ENCODE measurements around the gene BRD4.
"Not testable (repeated sequence)": the region's sequence is repeated elsewhere in the genome, so short reads cannot be mapped to it uniquely, and the experiment has no call there.

The BRD4 gene

DNA sequence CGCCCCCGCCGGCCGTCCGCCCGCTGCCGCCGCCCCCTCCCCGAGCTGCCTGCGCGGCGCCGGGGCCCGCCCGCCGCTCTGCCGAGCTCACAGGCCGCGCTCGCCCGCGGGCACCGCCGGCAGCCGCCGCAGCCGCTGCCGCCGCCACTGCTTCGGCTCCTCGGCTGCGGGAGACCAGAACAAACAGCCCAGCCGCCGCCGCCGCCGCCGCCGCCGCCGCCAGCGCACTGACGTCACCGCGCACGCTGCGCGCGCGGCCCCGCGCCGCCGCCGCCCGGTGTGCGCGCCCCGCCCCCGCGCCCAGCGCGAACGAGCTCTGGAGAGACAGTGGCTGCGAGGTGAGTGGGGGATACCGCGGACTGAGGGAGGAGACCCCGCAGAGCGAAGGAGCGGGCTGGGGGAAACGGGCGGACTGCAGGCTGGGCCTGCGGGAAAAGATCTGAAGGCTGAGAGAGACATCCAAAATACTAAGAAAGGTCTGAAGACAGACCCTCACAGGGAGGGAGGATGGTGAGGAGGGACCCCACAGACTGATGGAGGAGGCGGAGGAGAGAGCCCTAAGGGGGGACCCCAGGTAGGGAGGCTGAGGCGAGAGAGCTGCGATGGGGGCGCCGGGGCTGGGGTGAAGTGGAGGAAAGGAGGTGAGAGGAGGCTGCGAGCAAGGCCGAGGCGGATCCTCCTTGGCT is at the start of gene BRD4:
Gene BRD4, minus strand, starts transcription at position 229 of the 686 bp plus-strand sequence. CDS start 59,440 bp downstream, outside the sequence.
- peak; percentile 93 for DNase-seq (ENCODE audit: low spot score)

DNA sequence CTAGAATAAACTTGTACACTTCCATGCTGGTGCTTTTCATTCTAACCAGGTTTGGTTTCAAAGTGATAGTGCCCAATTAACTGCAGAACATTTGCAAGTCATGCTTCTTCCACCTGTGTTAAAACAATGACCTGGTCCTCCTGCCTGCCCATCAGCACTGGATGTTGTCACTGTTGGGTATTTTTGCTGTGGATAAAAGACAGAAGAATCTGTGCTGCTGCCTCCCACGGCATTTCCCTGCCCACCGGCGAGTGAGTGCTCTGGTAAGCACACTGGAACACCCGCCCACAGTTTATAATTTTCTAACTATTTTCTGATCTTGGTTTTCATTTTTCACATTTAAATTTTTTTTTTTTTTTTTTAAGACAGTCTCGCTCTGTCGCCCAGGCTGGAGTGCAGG is 49.5 kb upstream of the BRD4 start:
- no peak for DNase-seq (ENCODE audit: low spot score)

DNA sequence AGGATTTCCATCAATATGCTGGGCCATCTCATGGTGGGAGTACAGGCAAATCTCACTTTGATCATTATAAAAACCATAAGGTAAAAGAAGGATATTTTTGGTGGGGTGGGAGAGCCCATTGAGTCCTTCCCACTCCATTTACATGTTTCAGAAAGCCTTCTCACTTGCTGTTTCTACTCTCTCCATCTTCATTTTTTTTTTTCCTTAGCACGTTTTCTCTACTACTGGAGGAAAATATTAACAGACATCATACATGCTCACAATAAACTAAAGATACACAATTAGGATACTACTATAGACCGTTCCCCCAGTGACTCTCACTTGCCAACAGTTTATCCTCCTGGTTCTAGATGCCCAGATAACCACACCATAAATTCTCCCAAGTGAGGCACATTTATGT is 49.1 kb upstream of the BRD4 start:
- DNase-seq (ENCODE audit: low spot score) = no peak

DNA sequence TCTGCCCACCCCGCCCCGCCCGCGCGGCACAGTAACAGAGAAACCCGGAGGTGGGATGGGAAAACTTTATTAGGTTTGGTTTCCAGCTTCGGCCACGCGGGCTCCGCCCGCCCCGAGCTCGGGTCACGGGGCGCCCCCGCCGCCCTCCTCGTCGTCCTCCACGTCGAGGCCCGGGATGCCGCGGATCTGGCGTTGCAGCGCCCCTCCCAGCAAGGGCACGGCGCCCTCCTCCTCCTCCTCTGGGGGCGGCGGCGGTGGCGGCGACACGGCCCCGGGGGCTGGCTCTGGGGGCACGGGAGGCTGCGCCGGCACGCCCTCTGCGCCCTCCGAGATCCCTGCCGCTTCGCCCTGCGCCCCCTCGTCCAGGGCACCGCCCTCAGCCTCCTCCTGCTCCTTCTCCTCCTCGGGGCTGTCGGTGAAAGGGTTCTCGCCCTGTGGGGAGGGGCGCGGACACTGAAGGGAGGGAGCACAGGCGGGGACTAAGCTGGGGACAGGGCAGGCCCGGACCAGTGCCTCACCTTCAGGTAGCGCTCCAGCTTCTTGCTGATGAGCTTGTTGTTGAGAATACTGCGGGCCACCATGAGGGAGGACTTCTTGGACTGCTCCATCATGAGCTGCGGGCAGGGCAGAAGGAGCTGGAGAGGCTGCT is 47.8 kb upstream of the BRD4 start:
- DNase-seq (ENCODE audit: low spot score) = peak; percentile 43

GRCh38 chr19:15379083-15379998 is 47.0 kb upstream of the BRD4 start, which contains the start of gene AKAP8:
Gene AKAP8, minus strand, starts transcription at chr19:15379787. Its CDS starts 56 bp downstream, at chr19:15379731.
- DNase-seq (ENCODE audit: low spot score) = peak; percentile 100

GRCh38 chr19:15378534-15379082 is 46.3 kb upstream of the BRD4 start:
- DNase-seq (ENCODE audit: low spot score) = peak; percentile 79

- DNase-seq (ENCODE audit: low spot score) = no peak
These were observed 42.6 kb upstream of the BRD4 start for GRCh38 chr19:15374796-15375440.

- DNase-seq (ENCODE audit: low spot score) = no peak
These were observed 41.8 kb upstream of the BRD4 start for GRCh38 chr19:15374105-15374651.

GRCh38 chr19:15373644-15374043 is 41.3 kb upstream of the BRD4 start:
- no peak for DNase-seq (ENCODE audit: low spot score)

DNA sequence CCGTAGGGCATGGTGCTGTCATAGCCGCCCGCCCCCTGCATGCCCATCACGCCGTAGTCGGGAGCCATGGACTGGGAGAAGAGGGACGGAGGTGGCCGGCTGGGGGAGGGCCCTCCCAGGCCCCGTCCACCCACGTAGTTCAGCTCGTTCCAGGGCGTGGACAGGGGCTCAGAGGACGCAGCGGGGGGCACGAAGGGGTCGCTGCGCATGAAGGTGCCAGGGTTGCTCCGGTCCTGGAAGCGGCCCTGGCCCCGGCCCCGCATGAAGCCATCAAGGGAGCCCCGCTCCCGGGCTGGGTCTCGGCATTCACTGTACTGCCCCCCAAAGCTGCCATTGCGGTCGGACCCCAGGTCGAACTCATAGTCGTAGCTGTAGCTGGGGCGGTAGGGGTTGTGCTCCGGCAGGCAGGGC is 40.6 kb upstream of the BRD4 start:
- DNase-seq (ENCODE audit: low spot score) = no peak

DNA sequence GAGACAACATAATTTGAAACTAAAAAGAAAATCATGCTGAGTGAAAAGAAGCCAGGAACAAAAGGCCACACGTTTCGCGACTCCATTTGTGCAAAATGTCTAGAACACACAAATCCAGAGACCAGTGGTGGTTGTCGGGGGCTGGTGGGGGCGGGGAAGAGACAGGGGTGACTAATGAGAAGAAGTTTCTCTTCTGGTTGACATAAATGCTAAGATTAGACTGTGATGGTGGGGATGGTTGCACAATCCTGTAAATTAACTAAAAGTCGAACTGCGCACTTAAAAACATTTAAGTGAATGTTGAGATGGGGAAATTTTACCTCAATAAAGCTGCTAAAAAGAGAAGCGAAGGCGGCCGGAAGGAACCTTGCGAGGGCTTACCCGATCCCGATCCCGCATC is 40.1 kb upstream of the BRD4 start:
- DNase-seq (ENCODE audit: low spot score) = no peak

DNA sequence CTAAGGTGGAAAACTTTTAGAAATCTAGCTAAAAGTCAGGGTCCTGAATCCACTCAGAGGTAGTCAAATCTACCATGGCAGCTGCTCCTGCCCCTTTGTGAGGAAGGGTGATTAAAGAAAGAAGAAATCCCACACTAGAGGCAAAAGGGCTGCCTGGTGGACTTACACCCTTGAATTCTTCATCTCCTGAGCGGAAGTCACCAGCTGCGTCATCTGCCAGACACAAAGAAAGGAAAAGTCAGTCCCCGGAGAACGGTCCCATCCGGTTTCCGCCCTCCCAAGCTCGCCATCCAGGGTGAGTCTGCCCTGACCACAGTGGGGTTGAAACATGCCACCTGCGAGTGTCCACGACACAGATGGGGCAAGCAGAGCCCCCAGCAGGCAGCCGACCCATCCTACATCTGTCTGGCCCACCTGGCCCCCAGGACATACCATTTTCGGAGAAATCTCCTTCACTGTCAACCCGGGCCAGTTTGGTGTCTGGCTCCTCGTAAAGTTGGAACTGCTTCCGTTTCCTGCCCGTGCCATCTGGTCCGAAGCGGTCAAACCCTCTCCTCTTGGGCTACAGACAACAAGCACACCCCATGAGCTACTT is 39.5 kb upstream of the BRD4 start:
- no peak for DNase-seq (ENCODE audit: low spot score)

DNA sequence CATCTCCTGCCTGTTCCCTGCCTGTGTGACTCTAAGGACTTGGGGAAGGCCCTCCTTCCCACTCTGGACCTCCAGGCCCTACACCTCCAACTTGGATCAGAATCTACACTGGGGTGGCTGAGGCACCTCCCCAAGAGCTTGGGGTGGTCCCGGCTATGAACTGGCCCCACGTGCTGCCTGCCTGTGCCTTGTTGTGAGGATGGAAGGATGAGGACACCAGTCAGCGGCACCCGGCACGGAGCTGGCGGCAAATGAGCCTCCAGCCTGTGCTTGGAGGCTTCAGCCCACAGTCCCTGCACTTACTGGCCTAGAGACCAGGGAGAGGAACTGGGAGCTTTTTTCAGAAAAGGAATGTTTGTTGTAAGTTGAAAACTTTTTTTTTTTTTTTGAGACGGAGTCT is 38.8 kb upstream of the BRD4 start:
- DNase-seq (ENCODE audit: low spot score) = no peak

GRCh38 chr19:15369594-15369891 is 37.2 kb upstream of the BRD4 start:
- no peak for DNase-seq (ENCODE audit: low spot score)

DNA sequence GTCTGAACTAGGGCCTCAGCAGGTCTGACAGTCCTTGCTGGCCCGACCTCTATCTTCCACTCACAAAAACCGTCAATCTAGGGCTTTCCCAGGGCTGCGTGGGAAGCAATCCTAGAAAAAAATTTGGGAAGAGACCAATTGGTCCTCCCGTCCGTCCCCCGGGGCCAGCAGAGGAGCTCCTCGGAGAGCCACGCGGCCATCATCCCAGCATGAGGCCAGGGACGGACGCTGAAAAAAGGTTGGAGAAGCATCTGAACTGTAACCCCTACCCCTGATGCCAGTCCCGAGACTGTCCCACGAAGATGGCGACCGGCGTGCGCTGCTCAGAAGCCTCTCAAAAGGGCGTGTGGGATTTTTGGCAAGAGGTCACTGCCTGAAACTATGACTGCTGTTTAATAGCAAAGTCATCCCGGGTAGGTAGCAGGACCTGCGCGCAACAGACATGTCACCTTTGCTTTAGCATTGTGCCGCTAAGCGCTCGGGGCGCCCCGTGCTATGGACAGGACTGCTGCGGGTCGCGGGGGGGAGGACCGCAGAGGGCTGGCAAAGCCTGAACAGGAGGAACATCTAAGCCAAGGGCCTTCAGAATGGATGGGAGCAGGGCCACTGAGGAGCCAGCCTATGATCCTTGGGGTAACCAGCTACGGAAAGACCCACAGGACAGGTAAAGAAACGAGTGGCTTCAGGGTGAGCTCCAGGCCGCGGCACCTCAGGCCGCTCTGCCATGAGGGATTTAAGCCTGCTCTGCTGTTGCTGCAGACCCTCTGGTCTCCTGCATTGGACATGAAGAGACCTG is 36.7 kb upstream of the BRD4 start:
- peak; percentile 10 for DNase-seq (ENCODE audit: low spot score)

- DNase-seq (ENCODE audit: low spot score) = no peak
These were observed 35.8 kb upstream of the BRD4 start for GRCh38 chr19:15368051-15368632.

DNA sequence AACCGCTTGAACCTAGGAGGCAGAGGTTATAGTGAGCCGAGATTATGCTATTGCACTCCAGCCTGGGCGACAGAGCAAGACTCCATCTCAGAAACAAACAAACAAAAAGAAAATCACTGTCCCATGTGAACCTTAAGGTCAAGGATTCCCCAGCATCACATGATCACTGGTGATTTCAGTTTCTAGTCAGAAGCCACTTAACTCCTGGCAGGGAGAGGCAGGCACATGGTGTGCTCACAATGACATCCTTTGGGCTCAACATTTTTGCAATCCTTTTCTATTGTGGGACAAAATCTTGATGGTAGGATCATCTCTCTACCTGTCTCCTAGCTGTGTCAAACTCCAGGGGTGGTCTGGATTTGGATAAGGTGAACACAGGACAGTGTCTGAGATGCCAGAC is 35.1 kb upstream of the BRD4 start:
- DNase-seq (ENCODE audit: low spot score) = no peak

DNA sequence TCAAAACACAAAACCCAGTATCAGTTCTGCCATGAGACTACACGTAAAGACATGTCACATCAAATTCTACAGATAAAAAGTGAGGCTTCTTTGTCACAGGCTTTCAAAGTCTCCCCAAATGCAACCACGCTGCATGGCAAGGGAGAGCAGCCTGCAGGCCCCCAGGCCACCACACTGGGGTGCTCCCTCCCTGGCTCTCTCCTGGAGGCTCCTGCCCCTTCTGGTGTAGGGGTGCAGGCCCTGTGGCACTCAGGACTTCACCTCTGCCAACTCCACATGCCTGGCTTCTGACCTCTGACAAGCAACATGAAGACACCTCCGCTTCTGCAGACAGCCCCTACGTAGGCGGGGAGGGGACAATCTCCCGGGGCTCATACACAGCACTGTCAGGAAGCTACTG is 32.9 kb upstream of the BRD4 start:
- no peak for DNase-seq (ENCODE audit: low spot score)

DNA sequence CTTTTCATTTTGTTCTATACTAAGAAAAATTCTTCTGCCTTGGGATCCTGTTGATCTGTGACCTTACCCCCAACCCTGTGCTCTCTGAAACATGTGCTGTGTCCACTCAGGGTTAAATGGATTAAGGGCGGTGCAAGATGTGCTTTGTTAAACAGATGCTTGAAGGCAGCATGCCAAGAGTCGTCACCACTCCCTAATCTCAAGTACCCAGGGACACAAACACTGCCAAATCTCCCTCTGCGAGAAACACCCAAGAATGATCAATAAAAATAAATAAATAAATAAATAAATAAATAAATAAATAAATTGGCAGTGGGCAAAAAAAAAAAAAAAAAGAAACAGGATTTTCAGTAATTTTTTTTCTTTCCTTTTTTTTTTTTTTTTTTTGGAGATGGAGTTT is 31.5 kb upstream of the BRD4 start:
- DNase-seq (ENCODE audit: low spot score) = not testable (repeated sequence)

- not testable (repeated sequence) for DNase-seq (ENCODE audit: low spot score)
These were observed 30.7 kb upstream of the BRD4 start for GRCh38 chr19:15363048-15363447.
